Measurements from ENCODE around the gene TMEM169. TPM values are rescaled to one million over a fixed set of nuclear protein-coding genes. Genes with fewer than 3 reads are reported as not detected.

TMEM169 gene
- total and polyA plus RNA-seq, 2 of the 4 experiments (the other 2 are of a cell fraction) = 0.15 to 0.54 TPM

DNA sequence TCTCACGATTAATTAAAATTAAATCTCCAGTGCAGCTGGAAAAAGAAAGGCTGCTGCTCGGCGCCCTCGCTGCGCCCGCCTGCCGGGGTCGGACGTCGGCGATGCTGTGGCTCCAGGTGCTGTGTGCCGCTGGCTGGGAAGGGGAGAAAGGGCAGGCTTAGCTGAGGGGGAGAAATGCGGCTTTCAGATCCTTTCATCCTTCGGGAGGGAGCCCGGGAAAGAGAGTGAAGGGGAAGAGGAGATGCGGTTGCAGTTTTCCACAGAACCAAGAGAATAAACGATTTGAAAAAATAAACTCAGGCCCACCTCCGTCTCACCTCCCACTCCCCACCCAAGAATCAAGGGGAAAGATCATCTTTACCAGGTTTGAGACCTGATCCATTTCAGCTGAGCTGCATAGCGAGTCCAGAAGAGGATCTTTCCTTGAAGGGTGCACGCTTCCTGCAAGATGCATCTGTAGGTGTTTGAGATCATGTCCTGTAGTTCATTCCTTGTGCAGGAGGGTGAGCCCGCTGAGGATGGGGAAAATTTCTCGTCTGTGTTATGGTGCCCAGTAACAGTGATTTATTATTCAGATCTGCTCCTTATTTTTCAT lies 495 bp downstream of the TMEM169 start:
- in situ Hi-C loops (cut with MboI; ENCODE audit: low sequenced_read_pairs) (no loop called here), intact Hi-C loops (cut with micrococcal nuclease) (no loop called here), dilution Hi-C loops (cut with HindIII; ENCODE audit: low sequenced_read_pairs, unreplicated experiment) (no loop called here)
- no peaks in the 10 kb centered on the region for H3K27me3 ChIP-seq (ENCODE audit: control insufficient read depth, insufficient read depth, low read length)
- H3K4me3 ChIP-seq (ENCODE audit: insufficient read depth, low read depth, low read length) = peak overlapping the region; percentile 95
- no peak overlapping the region for H2AK5ac ChIP-seq (ENCODE audit: low read depth, low read length)
- no peak overlapping the region for H2BK5ac ChIP-seq (ENCODE audit: low read depth, low read length, poor library complexity, severe bottlenecking)
- no TSS peak for BruUV-seq (replicated peaks)
- peak overlapping the region; percentile 100 for H2AFZ ChIP-seq (replicated peaks; ENCODE audit: low read length, poor library complexity)
- H3K4ac ChIP-seq (ENCODE audit: low read depth, low read length) = 0 out of 2 replicates have a peak overlapping the region, but pooled peaks have one; percentile 16
- peak overlapping the region; percentile 61 for H3K9ac ChIP-seq (ENCODE audit: low read depth, low read length)
- 0 out of 2 replicates have a peak, but pooled peaks cover 2% of the 10 kb centered on the region for H3K4me1 ChIP-seq (ENCODE audit: control insufficient read depth, insufficient read depth, low read length)
- H4K5ac ChIP-seq (ENCODE audit: low read depth, low read length) = no peak overlapping the region
- no peaks in the 10 kb centered on the region for H4K20me1 ChIP-seq (ENCODE audit: insufficient read depth, low read length)
- no peak overlapping the region for H2BK120ac ChIP-seq (ENCODE audit: low read depth, low read length)
- H3K36me3 ChIP-seq (ENCODE audit: control insufficient read depth, insufficient read depth, low read length) = no peaks in the 10 kb centered on the region
- no peaks in the 10 kb centered on the region for H3K9me3 ChIP-seq (ENCODE audit: control insufficient read depth, insufficient read depth, low read length)
- no peak overlapping the region for H3K27ac ChIP-seq (ENCODE audit: insufficient read depth, low read length)
- CTCF ChIA-PET = interaction anchor here (0.6 to 1.3 kb wide), 2 partner anchors 22 to 59 kb away, joined by 3 to 4 read pairs; no protein-coding TSS in a partner anchor
- POLR2A ChIA-PET (ENCODE audit: unreplicated experiment) = no interaction called here
- peak overlapping the region in 1 of 2 experiments; percentile 38; a peak in 1 of 4 replicates for H4K8ac ChIP-seq (ENCODE audit: low read depth in 2 of 2, low read length in 2 of 2)
- peak overlapping the region; percentile 77 for H3K4me2 ChIP-seq (ENCODE audit: low read depth, low read length)
- WGBS, 2 experiments (ENCODE audit: extremely low coverage in 2 of 2, insufficient read length in 1 of 2) = 0% methylated on average over 5 of the region's 22 CpGs; no CpG with 5 or more reads in 1 of the 2 experiments
- no peak overlapping the region for H2BK20ac ChIP-seq (ENCODE audit: low read depth, low read length)
- no peak for TF ChIP-seq RAD21 (IDR thresholded peaks at IDR 0.05; ENCODE audit: low read length)
- TF ChIP-seq CHD1 (IDR thresholded peaks at IDR 0.05; ENCODE audit: low read depth, low read length) = no peak
- TF ChIP-seq, protein P1, sequence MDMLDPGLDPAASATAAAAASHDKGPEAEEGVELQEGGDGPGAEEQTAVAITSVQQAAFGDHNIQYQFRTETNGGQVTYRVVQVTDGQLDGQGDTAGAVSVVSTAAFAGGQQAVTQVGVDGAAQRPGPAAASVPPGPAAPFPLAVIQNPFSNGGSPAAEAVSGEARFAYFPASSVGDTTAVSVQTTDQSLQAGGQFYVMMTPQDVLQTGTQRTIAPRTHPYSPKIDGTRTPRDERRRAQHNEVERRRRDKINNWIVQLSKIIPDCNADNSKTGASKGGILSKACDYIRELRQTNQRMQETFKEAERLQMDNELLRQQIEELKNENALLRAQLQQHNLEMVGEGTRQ (IDR thresholded peaks at IDR 0.05; ENCODE audit: low read depth, low read length) = no peak
- TF ChIP-seq, protein P2, sequence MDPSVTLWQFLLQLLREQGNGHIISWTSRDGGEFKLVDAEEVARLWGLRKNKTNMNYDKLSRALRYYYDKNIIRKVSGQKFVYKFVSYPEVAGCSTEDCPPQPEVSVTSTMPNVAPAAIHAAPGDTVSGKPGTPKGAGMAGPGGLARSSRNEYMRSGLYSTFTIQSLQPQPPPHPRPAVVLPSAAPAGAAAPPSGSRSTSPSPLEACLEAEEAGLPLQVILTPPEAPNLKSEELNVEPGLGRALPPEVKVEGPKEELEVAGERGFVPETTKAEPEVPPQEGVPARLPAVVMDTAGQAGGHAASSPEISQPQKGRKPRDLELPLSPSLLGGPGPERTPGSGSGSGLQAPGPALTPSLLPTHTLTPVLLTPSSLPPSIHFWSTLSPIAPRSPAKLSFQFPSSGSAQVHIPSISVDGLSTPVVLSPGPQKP (IDR thresholded peaks at IDR 0.05; ENCODE audit: borderline replicate concordance, low read depth, low read length) = no peak
- no peak for TF ChIP-seq MAFK (IDR thresholded peaks at IDR 0.05; ENCODE audit: low read depth, low read length)
- no peak for TF ChIP-seq FOS (IDR thresholded peaks at IDR 0.05; ENCODE audit: low read depth, low read length)
- no peak for TF ChIP-seq SMC3 (IDR thresholded peaks at IDR 0.05; ENCODE audit: low read depth, low read length)
- TF ChIP-seq POLR2A (IDR thresholded peaks at IDR 0.05; ENCODE audit: low read depth, low read length) = no peak
- no peak for TF ChIP-seq RCOR1 (IDR thresholded peaks at IDR 0.05; ENCODE audit: insufficient replicate concordance, low read length)
- no peak for TF ChIP-seq MXI1 (IDR thresholded peaks at IDR 0.05; ENCODE audit: borderline replicate concordance, low read depth, low read length)
- no peak for TF ChIP-seq NFE2L2 (IDR thresholded peaks at IDR 0.05; ENCODE audit: low read depth, low read length)
- TF ChIP-seq, protein P3, sequence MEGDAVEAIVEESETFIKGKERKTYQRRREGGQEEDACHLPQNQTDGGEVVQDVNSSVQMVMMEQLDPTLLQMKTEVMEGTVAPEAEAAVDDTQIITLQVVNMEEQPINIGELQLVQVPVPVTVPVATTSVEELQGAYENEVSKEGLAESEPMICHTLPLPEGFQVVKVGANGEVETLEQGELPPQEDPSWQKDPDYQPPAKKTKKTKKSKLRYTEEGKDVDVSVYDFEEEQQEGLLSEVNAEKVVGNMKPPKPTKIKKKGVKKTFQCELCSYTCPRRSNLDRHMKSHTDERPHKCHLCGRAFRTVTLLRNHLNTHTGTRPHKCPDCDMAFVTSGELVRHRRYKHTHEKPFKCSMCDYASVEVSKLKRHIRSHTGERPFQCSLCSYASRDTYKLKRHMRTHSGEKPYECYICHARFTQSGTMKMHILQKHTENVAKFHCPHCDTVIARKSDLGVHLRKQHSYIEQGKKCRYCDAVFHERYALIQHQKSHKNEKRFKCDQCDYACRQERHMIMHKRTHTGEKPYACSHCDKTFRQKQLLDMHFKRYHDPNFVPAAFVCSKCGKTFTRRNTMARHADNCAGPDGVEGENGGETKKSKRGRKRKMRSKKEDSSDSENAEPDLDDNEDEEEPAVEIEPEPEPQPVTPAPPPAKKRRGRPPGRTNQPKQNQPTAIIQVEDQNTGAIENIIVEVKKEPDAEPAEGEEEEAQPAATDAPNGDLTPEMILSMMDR (conservative IDR thresholded peaks at IDR 0.05; ENCODE audit: low read depth, low read length) = no peak
- TF ChIP-seq BHLHE40 (IDR thresholded peaks at IDR 0.05; ENCODE audit: low read depth, low read length) = no peak
- TF ChIP-seq CEBPB (IDR thresholded peaks at IDR 0.05; ENCODE audit: low read depth, low read length) = no peak
- TF ChIP-seq MAZ (IDR thresholded peaks at IDR 0.05; ENCODE audit: borderline replicate concordance, low read depth, low read length) = no peak
- TF ChIP-seq RFX5 (IDR thresholded peaks at IDR 0.05; ENCODE audit: low read depth, low read length) = no peak
- H4K91ac ChIP-seq (ENCODE audit: insufficient read depth, low read depth, low read length) = no peak overlapping the region
- no peak overlapping the region for H3K18ac ChIP-seq (ENCODE audit: low read depth, low read length)
- H3K56ac ChIP-seq (ENCODE audit: extremely low read depth, insufficient read depth, low read length) = no peak overlapping the region
- ATAC-seq (ENCODE audit: low read depth) (peak; percentile 42), DNase-seq (no peak)
- peaks cover 3 to 16% of the 10 kb centered on the region in 2 experiments; a peak in 3 of 4 replicates for H3K79me1 ChIP-seq (ENCODE audit: low read depth in 1 of 2, low read length in 2 of 2)
- peak overlapping the region; percentile 72; the same call in 1 of the 2 replicates for H3K14ac ChIP-seq (replicated peaks; ENCODE audit: low read depth, low read length)
- peaks cover 11% of the 10 kb centered on the region for H3K9me1 ChIP-seq (ENCODE audit: insufficient read depth, low read length)
- H3K23ac ChIP-seq (ENCODE audit: low read depth, low read length) = peak overlapping the region; percentile 35
- H2AK9ac ChIP-seq (replicated peaks; ENCODE audit: low read depth, low read length, poor library complexity) = peak overlapping the region; percentile 80
- H2BK15ac ChIP-seq (ENCODE audit: low read depth, low read length) = no peak overlapping the region
